Stomach (tissue), 9 donors: Measurements from ENCODE around the gene NYNRIN. TPM values are rescaled to one million over a fixed set of nuclear protein-coding genes. Genes with fewer than 3 reads are reported as not detected.

Experiments used
- DNase-seq, 2 donors: peaks; one replicate each; pipeline versions ENCODE4 v3.0.0 to v3.0.0-alpha.2; 2013 to 2019
- H3K27ac ChIP-seq, 5 donors: fragments of 200-600 bp in 4 of 5; sonication (generic) in 4 of 5; one replicate each; pipeline ENCODE4 v1.5.1; 2013 to 2019; ENCODE audit warnings: mild to moderate bottlenecking in 1 of 5, moderate library complexity in 1 of 5
- H3K27me3 ChIP-seq, 3 donors: fragments of 200-600 bp; sonication (generic); one replicate each; pipeline ENCODE4 v1.5.1; 2017 to 2019; ENCODE audit warnings: mixed run types in 1 of 3
- H3K36me3 ChIP-seq, 4 donors: fragments of 200-600 bp; sonication (generic); 1 replicate in 3 of 4; 2 replicates in 1 of 4; pipeline ENCODE4 v1.5.1; 2016 to 2019
- H3K4me1 ChIP-seq, 4 donors: fragments of 200-600 bp; sonication (generic); one replicate each; pipeline ENCODE4 v1.5.1; 2016 to 2019
- H3K4me3 ChIP-seq, 4 donors: fragments of 200-600 bp; sonication (generic) in 3 of 4; one replicate each; pipeline ENCODE4 v1.5.1; 2016 to 2019; ENCODE audit warnings: mild to moderate bottlenecking in 1 of 4
- H3K9me3 ChIP-seq, 4 donors: fragments of 200-600 bp; sonication (generic); one replicate each; pipeline ENCODE4 v1.5.1; 2016 to 2019
- CTCF ChIP-seq, 7 experiments: fragments of 450-650 bp in 4 of 7; fragments of 200-600 bp in 3 of 7; sonication (generic) in 3 of 7; IDR thresholded peaks; one replicate each; pipeline ENCODE4 v1.5.1; 2016 to 2019; ENCODE audit warnings: antibody characterized with exemption in 7 of 7, control low read depth in 2 of 7, mild to moderate bottlenecking in 1 of 7
- EP300 ChIP-seq: sonication (generic); formaldehyde crosslinking; IDR thresholded peaks from one replicate; pipeline ENCODE4 v1.6.1; 2017; ENCODE audit warnings: antibody characterized with exemption
- POLR2A ChIP-seq, 4 donors: fragments of 450-650 bp; IDR thresholded peaks; one replicate each; pipeline ENCODE4 v1.6.1; 2016; ENCODE audit warnings: antibody characterized with exemption in 4 of 4, control low read depth in 2 of 4, mild to moderate bottlenecking in 1 of 4, moderate library complexity in 1 of 4
- POLR2AphosphoS5 ChIP-seq, 3 donors: sonication (generic); formaldehyde crosslinking; IDR thresholded peaks; one replicate each; pipeline ENCODE4 v1.6.1; 2016; ENCODE audit warnings: antibody characterized with exemption in 3 of 3
- WGBS, 5 donors: extraction: QIAGEN DNeasy Blood & Tissue Kit in 3 of 5; methylation state at CpG; one replicate each; pipeline versions ENCODE4 v1.1.5 to v1.1.7; 2013 to 2018; 5-methylcytosine and 5-hydroxymethylcytosine counted together
- intact Hi-C: fragments of 100-400 bp; cut with DNase I; formaldehyde crosslinking; loops from one replicate; pipeline ENCODE4 v1.15.1; 2023; ENCODE audit warnings: low total_unique reads
- polyA plus RNA-seq, 3 donors: library from polyadenylated mRNA; stranded (reverse); fragments of 200-250 nt; gene quantifications; one replicate each; pipeline ENCODE4 v1.2.3, GENCODE V29; 2013
- total RNA-seq, 5 donors: library from RNA; depleted of rRNA; stranded (reverse); fragments of >200 nt; gene quantifications; one replicate each; pipeline versions ENCODE4 v1.1.0 to v1.2.3, GENCODE V29; 2014 to 2016
- donor health status: healthy with polysubstance abuse.
- donor health status: Bipolar disorder and iron deficiency.
- donor health status: healthy.

NYNRIN gene
- total and polyA plus RNA-seq, 8 donors, result 2.3 to 16.0 (median 4.3) TPM

GRCh38 chr14:24409956-24410355 is 11.2 kb downstream of the NYNRIN start:
- Histone ChIP-seq H3K27me3 (no peaks in the 10 kb centered on the region), H3K27ac (no peak overlapping the region), H3K4me3 (no peak overlapping the region), H3K4me1 (peaks cover 0 to 8% (median 6%) of the 10 kb centered on the region in 4 donors), H3K9me3 (no peaks in the 10 kb centered on the region), H3K36me3 (peaks cover 0 to 79% (median 69%) of the 10 kb centered on the region in 4 donors)
- intact Hi-C loops, result no loop called here
- TF ChIP-seq POLR2AphosphoS5 (IDR thresholded peaks at IDR 0.05), result no peak
- no peak for TF ChIP-seq CTCF (IDR thresholded peaks at IDR 0.05)
- no peak for TF ChIP-seq EP300
- no peak for TF ChIP-seq POLR2A (IDR thresholded peaks at IDR 0.05)
- peak in 1 of 2 donors; percentile 9 for DNase-seq
- 93 to 97% (median 96%) methylated on average over 4 to 10 of the region's 10 CpGs for WGBS, 5 donors

GRCh38 chr14:24411443-24412389 is 12.9 kb downstream of the NYNRIN start:
- peak in 5 of 7 experiments; percentile 68 to 79 (median 69) for TF ChIP-seq CTCF (IDR thresholded peaks at IDR 0.05)
- peak in 1 of 3 donors; percentile 21 for TF ChIP-seq POLR2AphosphoS5 (IDR thresholded peaks at IDR 0.05)
- no peak for TF ChIP-seq EP300
- no peak for TF ChIP-seq POLR2A (IDR thresholded peaks at IDR 0.05)
- 67 to 73% (median 69%) methylated on average over 15 to 16 of the region's 16 CpGs for WGBS, 5 donors
- peak; percentile 52 to 76 for DNase-seq

GRCh38 chr14:24414077-24414476 is 15.3 kb downstream of the NYNRIN start:
- Histone ChIP-seq H3K4me1 (peaks cover 0 to 22% (median 15%) of the 10 kb centered on the region in 4 donors), H3K9me3 (no peaks in the 10 kb centered on the region), H3K36me3 (peaks cover 0 to 71% (median 56%) of the 10 kb centered on the region in 4 donors), H3K4me3 (no peak overlapping the region), H3K27ac (no peak overlapping the region), H3K27me3 (no peaks in the 10 kb centered on the region)
- no peak for DNase-seq
- no peak for TF ChIP-seq EP300
- no peak for TF ChIP-seq POLR2AphosphoS5 (IDR thresholded peaks at IDR 0.05)
- TF ChIP-seq CTCF (IDR thresholded peaks at IDR 0.05), result no peak
- no peak for TF ChIP-seq POLR2A (IDR thresholded peaks at IDR 0.05)
- 90 to 100% (median 97%) methylated on average over 1 of the region's 1 CpG for WGBS, 5 donors
- intact Hi-C loops, result no loop called here

More at GRCh38 chr14:24411443-24412389, 12.9 kb downstream of the NYNRIN start:
- Histone ChIP-seq H3K4me3 (no peak overlapping the region), H3K27me3 (no peaks in the 10 kb centered on the region), H3K9me3 (no peaks in the 10 kb centered on the region), H3K36me3 (peaks cover 0 to 88% (median 73%) of the 10 kb centered on the region in 4 donors), H3K27ac (no peak overlapping the region), H3K4me1 (peaks cover 0 to 8% (median 6%) of the 10 kb centered on the region in 4 donors)
- intact Hi-C loops, result no loop called here

GRCh38 chr14:24414732-24415420 is 16.1 kb downstream of the NYNRIN start:
- TF ChIP-seq CTCF (IDR thresholded peaks at IDR 0.05) (no peak), POLR2AphosphoS5 (IDR thresholded peaks at IDR 0.05) (no peak), POLR2A (IDR thresholded peaks at IDR 0.05) (no peak), EP300 (no peak)
- H3K4me3 ChIP-seq, result no peak overlapping the region
- no peak for DNase-seq
- H3K27ac ChIP-seq, result no peak overlapping the region
- H3K9me3 ChIP-seq, result no peaks in the 10 kb centered on the region
- peaks cover 0 to 25% (median 19%) of the 10 kb centered on the region in 4 donors for H3K4me1 ChIP-seq
- intact Hi-C loops, result loop anchor here (5.0 kb wide), 1 partner anchor 48 kb away; the partner anchor contains the start of gene NFATC4
- 86 to 95% (median 91%) methylated on average over 14 to 15 of the region's 15 CpGs for WGBS, 5 donors
- no peaks in the 10 kb centered on the region for H3K27me3 ChIP-seq
- peaks cover 0 to 63% (median 48%) of the 10 kb centered on the region in 4 donors for H3K36me3 ChIP-seq
